ENCODE results near the gene ABCA1.
"Not testable (repeated sequence)": the region's sequence is repeated elsewhere in the genome, so short reads cannot be mapped to it uniquely, and the experiment has no call there.

GRCh38 chr9:104922748-104923147, 5.2 kb downstream of the ABCA1 start:
- TF ChIP-seq CTCF, POLR2A (IDR thresholded peaks at IDR 0.05): not testable (repeated sequence)
